ENCODE measurements around the gene BORCS6.

GRCh38 chr17:8164815-8165131, 25.2 kb downstream of the BORCS6 start:
- no peak for TF ChIP-seq CTCF (IDR thresholded peaks at IDR 0.05; ENCODE audit: low read depth, low read length, poor library complexity, severe bottlenecking)
- TF ChIP-seq EZH2phosphoT487 (IDR thresholded peaks at IDR 0.05; ENCODE audit: borderline replicate concordance, low read length): no peak
